NCI-H146 treated with DMSO at 0.1 percent for 48 hours (cell line): Measurements from ENCODE around the gene FBXO24.

Source experiments
- DNase-seq: peaks from one replicate; lab custom pipeline; 2025; ENCODE audit not compliant: unreplicated experiment; lab: John Stamatoyannopoulos, UW

The FBXO24 gene

GRCh38 chr7:100620239-100620638, 34.1 kb downstream of the FBXO24 start:
- DNase-seq = no peak

DNA sequence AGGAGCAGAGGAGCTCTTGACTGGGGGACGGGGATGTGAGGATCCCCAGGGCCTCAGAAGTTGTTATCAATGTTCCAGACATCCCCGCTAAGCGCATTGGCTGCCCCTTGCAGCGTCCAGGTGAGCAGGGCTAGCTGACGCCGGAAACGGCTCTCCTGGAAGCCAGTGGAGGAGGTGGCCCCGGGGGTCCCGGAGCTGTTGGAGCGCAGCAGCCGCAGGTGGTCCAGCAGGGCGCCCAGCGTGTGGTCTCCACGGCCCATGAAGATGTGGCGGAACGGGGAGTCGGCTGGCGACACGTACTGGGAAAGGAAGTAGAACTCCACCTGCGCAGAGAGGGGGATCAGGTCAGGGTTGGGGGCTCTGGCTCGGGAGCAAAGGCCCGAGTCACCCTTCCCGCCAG, 34.7 kb downstream of the FBXO24 start:
- no peak for DNase-seq

- no peak for DNase-seq
These were observed 35.4 kb downstream of the FBXO24 start for GRCh38 chr7:100621554-100621953.

DNA sequence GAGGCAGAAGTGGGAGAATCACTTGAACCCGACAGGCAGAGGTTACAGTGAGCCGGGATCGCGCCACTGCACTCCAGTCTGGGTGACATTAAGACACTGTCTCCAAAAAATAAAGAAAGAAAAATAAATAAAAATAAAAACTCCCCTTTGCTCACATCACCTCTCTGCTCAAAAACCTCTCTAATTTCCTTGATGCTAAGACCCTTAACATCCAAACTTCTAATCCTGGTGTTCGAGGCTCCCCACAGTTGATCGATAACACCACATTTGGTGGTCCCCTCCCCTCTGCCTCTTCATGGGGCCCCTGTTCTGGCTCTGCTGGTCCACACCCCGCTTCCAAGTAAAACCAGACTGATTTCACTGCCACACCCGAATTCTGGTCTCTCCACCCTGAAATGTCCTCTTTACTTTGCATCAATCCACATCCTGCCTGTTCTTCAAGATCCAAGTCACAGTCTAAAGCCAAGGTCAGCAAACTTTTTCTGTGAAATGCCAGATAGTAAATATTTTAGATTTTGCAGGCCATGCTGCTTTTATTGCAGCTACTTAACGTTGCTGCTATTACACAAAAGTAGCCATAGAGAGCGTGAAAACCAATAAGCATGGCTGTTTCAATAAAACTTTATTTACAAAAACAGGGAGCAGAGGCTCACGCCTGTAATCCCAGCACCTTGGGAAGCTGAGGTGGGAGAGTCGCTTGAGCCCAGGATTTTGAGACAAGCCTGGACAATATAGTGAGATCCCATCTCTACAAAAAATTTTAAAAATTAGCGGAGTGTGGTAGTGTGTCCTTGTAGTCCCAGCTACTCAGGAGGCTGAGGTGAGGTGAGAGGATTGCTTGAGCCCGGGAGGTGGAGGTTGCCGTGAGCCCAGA, 38.1 kb downstream of the FBXO24 start:
- DNase-seq = no peak

- DNase-seq = no peak
These were observed 39.9 kb downstream of the FBXO24 start for GRCh38 chr7:100626055-100626454.

DNA sequence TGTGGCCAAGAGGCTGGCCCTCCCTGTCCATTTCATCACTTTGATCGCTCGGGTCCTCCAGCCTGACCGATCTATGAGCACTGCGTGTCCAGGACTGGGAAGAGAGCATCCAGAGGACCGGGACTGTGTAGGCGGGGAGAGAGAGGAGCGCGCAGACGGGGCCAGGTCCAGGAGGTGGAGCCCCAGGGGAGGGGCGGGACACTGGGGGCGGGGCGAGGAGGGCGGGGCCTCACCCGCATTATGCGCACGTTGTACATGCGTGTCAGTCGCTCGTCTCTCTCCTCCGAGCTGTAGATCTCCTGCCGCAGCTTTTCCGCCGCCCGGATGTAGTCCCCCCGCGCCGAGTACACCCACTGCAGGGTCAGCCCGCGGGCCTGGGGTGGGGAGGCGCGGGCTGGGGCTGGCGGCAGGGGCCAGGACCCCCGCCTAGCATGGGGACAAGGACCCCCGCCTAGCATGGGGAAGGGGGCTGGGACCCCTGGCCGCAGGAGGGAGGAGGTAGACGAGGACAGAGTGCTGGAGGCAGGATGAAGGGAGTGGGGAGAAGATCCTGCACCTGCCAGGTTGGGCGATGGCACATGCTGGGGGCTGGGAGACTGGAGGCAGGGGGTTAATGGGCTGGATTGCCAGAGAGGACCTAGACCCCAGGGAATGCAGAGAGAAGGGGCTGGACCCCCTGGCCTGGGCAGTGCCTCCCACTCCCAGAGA, 40.6 kb downstream of the FBXO24 start:
- DNase-seq = peak; percentile 66

DNA sequence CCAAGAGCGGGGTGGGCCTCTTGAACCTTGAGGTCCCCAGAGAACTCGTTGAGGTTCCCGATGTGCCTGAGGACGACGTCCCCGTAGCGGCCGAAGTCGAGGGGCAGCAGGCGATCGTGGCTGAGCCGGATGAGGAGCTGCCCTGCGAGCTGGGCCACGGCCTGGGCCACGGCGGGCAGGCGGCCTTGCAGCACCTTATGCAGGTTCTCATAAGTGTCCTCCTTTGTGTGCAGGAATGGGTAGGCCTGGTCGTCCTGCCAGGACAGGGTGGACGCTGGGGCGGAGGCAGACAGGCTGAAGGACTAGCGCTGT, 41.1 kb downstream of the FBXO24 start:
- no peak for DNase-seq

DNA sequence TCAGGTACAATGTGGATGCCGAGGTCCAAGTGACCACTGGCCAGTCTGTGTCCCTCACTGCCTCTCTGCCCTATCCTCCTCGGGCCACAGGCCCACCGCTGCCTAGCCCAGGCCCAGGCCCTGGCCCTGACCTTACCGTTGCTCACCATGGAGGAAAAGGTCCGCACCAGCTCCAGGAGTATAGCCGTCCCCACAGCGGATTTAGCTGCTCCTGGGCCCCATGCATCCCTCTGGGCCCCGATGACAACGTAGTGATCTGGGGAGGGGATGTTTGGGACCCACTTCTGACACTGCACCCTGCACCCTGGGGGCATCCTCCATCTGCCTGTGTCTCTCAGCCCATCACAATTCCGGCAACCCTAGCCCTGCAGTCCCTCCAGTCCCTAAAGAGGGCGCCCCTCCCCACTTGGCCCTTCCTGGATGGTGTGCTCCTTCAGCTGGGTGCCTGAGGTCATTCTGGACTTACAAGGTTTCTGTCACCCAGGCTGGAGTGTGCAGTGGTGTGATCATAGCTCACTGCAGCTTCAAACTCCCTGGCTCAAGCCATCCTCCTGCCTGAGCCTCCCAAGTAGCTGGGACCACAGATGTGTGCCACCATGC, 43.1 kb downstream of the FBXO24 start:
- DNase-seq = peak; percentile 5

- DNase-seq = no peak
These were observed 43.9 kb downstream of the FBXO24 start for GRCh38 chr7:100630066-100630465.

GRCh38 chr7:100632951-100633717, 47.0 kb downstream of the FBXO24 start:
- peak; percentile 13 for DNase-seq

- DNase-seq = no peak
These were observed 53.9 kb downstream of the FBXO24 start for GRCh38 chr7:100639995-100640516.

DNA sequence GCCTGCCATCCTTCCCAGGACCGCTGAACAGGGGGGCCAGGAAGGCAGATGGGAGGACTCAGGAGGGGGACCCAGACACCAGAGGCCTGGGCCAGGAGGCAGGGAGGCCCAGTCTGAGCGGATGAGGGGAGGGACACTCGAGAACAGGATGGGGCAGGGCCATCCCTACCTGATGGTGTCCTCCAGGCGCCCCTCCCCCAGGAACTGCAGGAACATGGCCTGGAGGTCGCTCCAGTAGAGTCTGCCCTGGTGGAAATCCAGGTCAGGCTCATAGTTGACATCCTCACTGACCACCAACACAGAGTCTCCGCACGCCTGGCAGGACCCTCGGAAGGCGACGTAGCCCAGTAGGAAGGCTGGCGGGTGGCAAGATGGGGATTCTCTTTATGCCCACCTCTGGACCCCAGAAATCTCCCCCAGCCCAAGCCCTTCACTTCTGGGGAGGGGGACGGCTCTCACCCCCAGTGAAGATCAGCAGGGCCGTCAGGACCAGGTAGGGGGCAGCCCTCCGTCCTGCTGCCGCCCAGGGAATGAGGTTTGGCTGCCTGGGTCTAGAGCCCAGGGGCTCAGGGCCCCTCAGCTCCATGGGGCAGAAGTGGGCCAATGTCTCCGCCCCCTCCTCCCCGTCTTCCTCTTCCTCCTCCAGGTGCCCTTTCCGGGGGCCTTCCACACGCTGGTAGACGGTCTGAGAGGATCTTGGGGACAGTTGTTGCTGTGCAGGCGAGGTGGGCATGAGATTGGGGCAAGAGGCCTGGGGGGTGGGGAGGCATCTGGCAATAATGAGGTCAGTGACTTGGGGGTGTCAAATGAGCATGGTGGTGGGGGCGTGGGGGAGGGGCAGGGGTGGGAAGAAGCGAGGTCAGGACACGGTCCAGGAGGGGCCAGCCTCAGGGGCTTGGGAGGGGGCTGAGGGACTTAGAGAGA, 54.7 kb downstream of the FBXO24 start:
- DNase-seq = no peak

DNA sequence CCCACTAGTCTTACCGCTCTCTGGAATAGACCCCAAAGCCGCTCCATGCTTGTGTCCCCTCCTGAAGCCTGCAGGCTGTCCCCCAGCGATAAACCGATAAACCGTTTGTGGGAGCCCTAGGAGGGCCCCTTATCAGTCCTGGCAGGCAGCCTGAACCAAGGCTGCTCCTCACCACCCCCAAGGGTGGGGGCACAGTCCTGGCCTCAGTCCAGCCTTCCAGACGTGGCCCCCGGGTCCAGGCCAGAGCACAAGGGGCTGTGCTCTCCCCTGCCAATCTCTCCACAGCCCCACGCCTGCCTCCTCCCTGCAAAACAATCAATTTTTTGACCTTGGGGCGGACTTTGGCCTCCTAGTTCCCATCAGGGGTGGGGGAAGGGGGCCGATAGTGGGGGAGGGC, 55.3 kb downstream of the FBXO24 start, which contains the start of gene TFR2:
TSS of gene TFR2 (minus strand) at position 90 of the 397 bp plus-strand sequence. CDS start at position 47, 43 bp downstream.
- no peak for DNase-seq

GRCh38 chr7:100641860-100642533, 55.9 kb downstream of the FBXO24 start:
- DNase-seq = no peak

- no peak for DNase-seq
These were observed 56.4 kb downstream of the FBXO24 start for GRCh38 chr7:100642534-100642907.

- DNase-seq = no peak
These were observed 63.9 kb downstream of the FBXO24 start for GRCh38 chr7:100649826-100650565.
